Ramos (cell line): ENCODE data around the gene TNIK.

ENCODE experiments used
- in situ Hi-C: fragments of 300-500 bp; cut with MboI; formaldehyde crosslinking; loops from one replicate; pipeline ENCODE4 v1.14.3; 2022; ENCODE audit warnings: low sequenced_read_pairs; ENCODE audit not compliant: unreplicated experiment

The TNIK gene

DNA sequence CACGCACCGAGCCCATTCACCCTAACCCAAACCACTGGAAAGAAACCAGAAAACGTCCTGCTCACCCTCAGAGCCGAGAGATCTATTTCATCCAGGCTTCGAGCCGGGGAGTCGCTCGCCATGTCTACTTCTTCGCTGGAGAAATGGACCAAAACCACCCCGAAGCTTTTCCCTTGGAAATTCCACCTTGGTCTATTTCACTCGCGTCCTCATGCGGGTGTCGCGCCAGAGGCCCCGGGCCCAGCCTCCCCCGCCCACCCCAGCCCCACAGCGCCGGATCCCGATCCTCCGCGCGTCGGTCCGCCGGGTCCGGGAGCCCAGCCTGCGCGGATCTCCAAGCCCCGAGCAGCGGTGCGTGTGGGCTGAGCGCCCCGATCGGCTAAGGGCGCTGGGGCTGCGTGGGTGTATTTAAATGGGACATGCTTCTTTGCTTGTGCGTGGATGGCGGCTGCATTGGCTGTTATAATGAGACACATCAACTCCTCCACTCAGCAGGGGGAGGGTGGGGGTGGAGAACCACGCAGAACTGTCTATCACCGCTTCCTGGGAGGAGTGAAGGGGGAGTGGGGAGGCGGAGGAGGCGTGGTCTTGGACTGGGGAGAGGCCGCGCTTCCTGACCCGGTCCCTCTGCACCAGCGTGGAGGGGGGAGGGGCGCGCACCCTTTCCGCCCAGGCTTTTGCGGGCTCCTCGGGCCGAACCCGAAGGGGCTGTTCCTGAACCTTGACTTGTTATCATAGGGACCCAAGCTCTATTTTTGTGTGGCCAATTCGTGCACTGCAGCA lies at the start of gene TNIK:
Gene TNIK (minus strand): TSS at position 464 of the 783 bp plus-strand sequence. CDS start 342 bp downstream, at position 122.
- in situ Hi-C loops: no loop called here

- in situ Hi-C loops: no loop called here
Observed at GRCh38 chr3:171508676-171509075, 48.5 kb upstream of the TNIK start.

- in situ Hi-C loops: no loop called here
Observed at GRCh38 chr3:171508206-171508605, 48.0 kb upstream of the TNIK start.

GRCh38 chr3:171506743-171507319 lies 46.6 kb upstream of the TNIK start:
- in situ Hi-C loops: no loop called here

DNA sequence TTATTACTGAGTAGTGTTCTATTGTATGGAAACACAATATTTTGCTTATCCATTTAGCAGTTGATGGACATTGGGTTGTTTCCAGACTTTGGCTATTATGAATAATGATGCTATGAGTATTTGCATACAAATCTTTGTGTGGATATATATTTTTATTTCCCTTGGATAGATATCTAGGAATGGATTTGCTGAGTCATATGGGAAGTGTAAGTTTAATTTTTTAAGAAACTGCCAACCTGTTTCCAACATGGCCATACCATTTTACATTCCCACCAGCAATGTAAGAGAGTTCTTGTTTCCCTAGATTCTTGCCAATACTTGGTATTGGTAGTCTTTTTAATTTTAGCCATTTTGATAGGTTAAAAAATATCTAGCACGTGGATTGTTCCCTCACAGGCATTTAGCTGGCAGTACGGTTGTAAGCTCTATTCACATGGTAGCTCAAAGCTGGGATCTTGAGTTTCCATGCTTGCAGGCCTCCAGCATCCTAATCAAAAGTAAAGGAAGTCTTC lies 45.7 kb upstream of the TNIK start:
- in situ Hi-C loops: no loop called here

- in situ Hi-C loops: no loop called here
Observed at GRCh38 chr3:171504376-171504775, 44.2 kb upstream of the TNIK start.

DNA sequence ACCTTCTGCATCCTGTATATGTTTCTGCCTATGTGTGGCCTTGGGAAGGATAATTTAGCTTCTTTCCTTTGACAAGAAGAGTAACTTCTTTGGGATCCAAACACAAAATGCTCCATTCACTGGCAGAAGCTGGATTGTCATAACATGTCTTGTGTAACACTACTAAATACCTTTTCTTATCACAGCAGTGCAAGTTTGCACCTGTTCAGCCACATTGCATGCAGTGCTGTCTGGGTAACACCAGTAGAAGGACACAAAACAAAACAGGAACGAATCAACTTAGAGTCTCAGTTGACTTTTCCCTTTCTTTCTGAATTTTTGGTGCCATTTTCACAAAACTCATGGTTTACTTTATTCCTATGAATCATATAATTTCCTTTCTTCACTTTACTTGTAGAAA lies 43.6 kb upstream of the TNIK start:
- in situ Hi-C loops: no loop called here

DNA sequence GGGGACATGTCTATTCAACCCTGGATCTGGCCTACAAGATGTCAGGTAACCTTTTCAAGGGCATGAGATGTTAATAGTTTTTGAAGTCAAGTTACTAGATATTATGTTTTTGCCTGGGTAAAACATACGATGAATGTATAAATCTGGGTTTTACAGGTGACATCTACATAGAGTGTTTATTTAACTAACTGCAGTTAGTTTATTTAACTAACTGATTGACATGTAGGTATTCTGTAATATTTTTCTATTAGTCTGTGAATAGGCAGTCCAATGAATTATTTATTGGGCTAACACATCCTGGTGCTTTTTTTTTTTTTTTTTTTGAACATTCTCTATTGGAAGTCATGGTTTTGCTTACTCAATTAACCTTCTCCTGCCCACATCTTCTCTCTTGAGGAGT lies 38.7 kb upstream of the TNIK start:
- in situ Hi-C loops: no loop called here

DNA sequence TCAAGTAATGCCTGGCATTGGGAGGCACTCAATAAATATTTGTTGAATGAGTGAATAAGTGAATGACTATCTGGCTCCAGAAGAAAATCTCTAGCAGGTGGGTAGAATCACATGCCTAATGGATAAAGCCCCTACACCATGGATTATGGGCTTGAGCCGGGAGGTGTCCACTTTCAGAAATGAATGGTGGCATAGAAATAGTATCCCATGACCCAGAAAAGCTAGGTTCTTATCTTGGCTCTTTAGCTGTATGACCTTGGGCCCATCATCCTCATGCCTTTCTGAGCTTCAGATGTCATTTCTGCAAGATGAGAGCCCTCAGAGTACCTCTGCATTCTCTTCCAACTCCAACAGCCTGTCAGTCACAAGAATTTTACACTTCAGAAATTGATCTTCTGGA lies 37.3 kb upstream of the TNIK start:
- in situ Hi-C loops: no loop called here

DNA sequence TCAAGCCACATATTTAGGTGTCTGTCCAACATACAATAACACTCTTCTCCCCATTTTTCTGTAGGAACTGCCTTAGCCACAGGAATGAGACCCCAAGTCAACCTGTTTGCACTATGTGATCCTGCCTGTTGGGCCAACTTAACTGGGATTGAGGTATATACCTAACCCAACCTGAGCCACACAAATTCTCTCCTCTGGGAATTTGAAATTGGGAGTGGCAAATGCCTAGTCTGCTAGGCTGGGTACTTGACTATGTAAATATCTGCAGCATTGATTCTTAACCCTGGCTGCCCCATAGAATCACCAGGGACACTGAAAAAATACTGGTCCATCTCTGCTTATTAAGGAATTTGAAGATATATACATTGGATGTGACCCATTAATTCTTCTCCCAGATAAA lies 35.2 kb upstream of the TNIK start:
- in situ Hi-C loops: no loop called here

DNA sequence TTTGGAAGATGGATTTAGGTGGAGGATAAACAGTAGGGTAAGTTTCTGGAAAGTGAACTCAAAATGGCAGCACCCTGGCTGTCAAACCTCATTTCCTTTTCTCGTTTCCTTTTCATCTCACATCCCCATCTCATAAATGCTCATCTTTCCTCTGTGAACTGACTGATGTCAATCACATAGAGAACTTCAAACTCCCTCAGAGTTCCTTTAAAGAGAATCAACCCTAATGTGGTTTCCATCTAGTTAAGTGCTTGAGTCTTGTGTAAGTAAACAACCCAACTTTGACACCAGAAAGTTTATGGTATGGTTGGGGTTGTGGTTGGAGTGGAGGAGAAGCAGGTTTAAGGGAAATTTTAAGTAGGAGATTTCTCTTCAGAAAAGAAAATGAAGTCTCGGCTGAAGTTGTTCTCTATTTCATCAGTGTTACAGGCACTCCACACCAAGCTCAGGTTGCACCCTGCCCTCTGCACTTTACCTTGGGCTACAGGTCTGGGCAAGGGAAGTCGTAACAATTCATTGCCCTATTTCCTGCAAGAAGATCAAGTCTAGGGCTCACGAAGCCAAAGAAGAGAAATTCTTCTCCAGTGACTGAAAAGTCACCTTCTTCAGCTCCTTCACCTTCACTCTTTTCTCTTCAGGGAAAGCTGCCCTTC lies 34.4 kb upstream of the TNIK start:
- in situ Hi-C loops: no loop called here

DNA sequence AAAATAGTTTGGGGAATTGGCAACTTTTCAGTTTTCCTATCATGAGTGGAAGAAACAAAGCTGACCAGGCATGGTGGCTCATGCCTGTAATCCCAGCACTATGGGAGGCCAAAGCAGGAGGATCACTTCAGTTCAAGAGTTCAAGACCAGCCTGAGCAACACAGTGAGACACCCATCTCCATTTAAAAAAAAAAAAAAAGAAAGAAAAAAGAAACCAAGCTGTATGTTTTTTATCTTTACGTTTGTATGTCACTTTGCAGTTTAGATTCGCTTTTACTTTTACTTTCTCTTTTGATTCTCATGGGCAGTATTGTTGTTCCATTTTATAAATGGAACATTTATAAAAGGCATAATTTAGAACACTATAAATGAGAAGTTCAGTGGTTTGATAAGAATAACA lies 31.2 kb upstream of the TNIK start:
- in situ Hi-C loops: no loop called here

DNA sequence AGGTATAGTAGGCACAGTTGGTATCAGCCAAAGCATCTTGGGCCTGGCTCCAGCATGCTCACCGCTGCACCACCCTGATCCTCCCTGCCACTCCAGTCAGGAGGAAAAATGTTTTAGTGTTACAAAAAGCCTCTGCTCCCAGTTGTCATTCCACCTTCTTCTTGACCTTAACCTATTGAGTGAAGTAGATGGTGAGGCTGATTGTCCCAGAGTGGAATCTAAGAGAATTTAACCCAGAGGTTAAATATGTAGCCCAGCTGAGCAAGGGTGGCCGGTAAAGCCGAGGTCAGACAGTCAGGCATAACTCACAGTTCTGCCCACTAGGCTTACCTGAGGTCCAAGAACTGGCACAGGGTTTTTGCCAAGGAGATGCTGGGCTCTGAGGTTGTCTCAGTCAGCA lies 30.7 kb upstream of the TNIK start:
- in situ Hi-C loops: no loop called here

DNA sequence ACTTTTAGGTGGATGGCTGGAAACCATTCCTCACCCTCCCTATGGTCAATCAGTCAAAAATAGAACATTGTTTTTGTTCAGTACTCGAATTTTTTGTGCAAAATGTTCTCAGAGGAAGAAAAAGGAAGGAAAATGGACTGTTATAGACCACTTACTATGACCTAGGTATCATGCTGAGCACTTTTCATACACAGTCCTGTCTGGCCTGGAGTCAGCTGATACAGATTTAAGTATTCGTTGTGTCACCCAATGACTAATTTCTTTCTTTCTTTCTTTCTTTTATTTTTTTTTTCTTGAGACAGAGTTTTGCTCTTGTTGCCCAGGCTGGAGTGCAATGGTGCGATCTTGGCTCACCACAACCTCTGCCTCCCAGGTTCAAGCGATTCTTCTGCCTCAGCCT lies 29.1 kb upstream of the TNIK start:
- in situ Hi-C loops: no loop called here

- in situ Hi-C loops: no loop called here
Observed at GRCh38 chr3:171488479-171488878, 28.3 kb upstream of the TNIK start.

- in situ Hi-C loops: no loop called here
Observed at GRCh38 chr3:171487382-171487781, 27.2 kb upstream of the TNIK start.

DNA sequence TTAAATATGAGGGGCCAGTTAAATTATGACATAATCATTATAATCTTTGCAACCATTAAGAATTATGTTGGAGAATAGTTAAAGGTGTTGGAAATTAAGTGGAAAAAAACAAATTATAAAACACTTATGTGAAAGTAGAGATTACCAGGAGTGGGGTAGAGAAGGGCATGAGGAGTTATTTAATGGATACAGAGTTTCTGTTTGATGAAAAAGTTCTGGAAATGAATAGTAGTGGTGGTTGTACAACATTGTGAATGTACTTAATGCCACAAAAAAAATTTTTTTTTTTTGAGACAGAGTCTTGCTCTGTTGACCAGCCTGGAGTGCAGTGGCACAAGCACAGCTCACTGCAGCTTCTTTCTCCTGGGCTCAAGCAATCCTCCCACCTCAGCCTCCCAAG lies 25.1 kb upstream of the TNIK start:
- in situ Hi-C loops: no loop called here

DNA sequence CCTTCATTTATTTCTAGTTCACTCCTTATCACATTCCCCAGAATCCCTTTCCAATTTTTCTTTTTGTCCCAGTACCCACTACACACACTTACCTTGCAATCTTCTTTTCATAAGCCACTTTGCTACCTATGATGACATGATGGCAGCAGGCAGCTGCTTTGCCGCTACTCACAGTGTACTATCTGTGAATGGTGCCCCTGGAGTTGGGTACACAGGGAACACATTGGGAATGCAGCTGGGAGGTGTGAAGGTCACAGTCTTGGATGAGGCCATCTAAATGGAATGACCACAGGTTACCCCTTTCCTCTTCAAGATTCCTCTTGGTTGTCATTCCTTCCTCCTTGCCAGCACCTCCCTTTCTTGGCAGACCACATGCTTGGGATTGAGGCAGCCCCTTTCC lies 20.8 kb upstream of the TNIK start:
- in situ Hi-C loops: no loop called here

GRCh38 chr3:171480526-171480925 lies 20.3 kb upstream of the TNIK start:
- in situ Hi-C loops: no loop called here

GRCh38 chr3:171476532-171477102 lies 16.4 kb upstream of the TNIK start:
- in situ Hi-C loops: no loop called here

DNA sequence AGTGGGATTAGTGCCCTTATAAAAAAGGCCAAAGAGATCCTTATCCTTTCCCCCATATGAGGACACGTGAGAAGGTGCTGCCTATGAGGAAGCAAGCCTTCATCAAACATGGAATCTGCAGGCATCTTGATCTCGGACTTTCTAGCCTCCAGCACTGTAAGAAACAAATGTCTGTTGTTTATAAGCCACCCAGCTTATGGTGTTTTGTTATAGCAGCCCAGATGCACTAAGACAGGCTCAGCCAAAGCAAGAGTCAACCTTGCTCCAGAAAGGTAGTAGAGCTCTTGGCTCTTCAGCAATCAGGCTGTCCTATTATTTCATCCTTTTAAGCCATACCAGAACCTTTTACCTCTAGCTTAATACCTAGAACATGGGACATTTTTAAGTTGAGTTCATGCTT lies 12.3 kb upstream of the TNIK start:
- in situ Hi-C loops: no loop called here
